NT2/D1 (cell line): ENCODE measurements around the gene VEPH1.
A peak's percentile ranks its signal among the peaks of the same experiment; 100 is the strongest.

Experiments used
- DNase-seq: peaks from one replicate; pipeline ENCODE4 v3.0.0-alpha.2; 2011; ENCODE audit warnings: low read depth, low spot score
- H3K27me3 ChIP-seq: 2 replicates; pipeline ENCODE4 v1.6.0; 2011; ENCODE audit warnings: mild to moderate bottlenecking; ENCODE audit not compliant: insufficient read length, insufficient read depth
- H3K36me3 ChIP-seq: 2 replicates; pipeline ENCODE4 v1.6.1; 2011; ENCODE audit warnings: mild to moderate bottlenecking, low read length, mixed read lengths; ENCODE audit not compliant: insufficient read depth, insufficient read length
- H3K4me1 ChIP-seq: 2 replicates; pipeline ENCODE4 v1.5.1; 2011; ENCODE audit not compliant: insufficient read depth, insufficient read length
- H3K4me3 ChIP-seq: 2 replicates; pipeline ENCODE4 v1.5.1; 2011; ENCODE audit warnings: low read depth; ENCODE audit not compliant: insufficient read length
- H3K9ac ChIP-seq: 2 replicates; pipeline ENCODE4 v1.6.0; 2011; ENCODE audit warnings: low read depth; ENCODE audit not compliant: insufficient read length
- H3K9me3 ChIP-seq: 2 replicates; pipeline ENCODE4 v1.5.1; 2011; ENCODE audit warnings: mild to moderate bottlenecking, low read length; ENCODE audit not compliant: insufficient read depth
- SUZ12 ChIP-seq: IDR thresholded peaks from 2 replicates; pipeline ENCODE4 v1.6.1; 2011; ENCODE audit not compliant: insufficient read length, insufficient read depth; ENCODE audit errors: extremely low read depth
- YY1 ChIP-seq: IDR thresholded peaks from 2 replicates; pipeline ENCODE4 v1.6.1; 2011; ENCODE audit not compliant: insufficient read length, insufficient read depth
- ZNF274 ChIP-seq: IDR thresholded peaks from 2 replicates; pipeline ENCODE4 v1.6.1; 2011; ENCODE audit warnings: mild to moderate bottlenecking, low read depth, low read length

Gene VEPH1

GRCh38 chr3:157274644-157275137, 228.5 kb downstream of the VEPH1 start:
- Histone ChIP-seq H3K36me3 (no peaks in the 10 kb centered on the region), H3K4me3 (no peak overlapping the region), H3K27me3 (no peaks in the 10 kb centered on the region), H3K9ac (no peak overlapping the region), H3K9me3 (no peaks in the 10 kb centered on the region), H3K4me1 (no peaks in the 10 kb centered on the region)
- TF ChIP-seq YY1 (no peak), SUZ12 (no peak), ZNF274 (no peak)
- peak; percentile 49 for DNase-seq

- H3K27me3 ChIP-seq: no peaks in the 10 kb centered on the region
- no peaks in the 10 kb centered on the region for H3K9me3 ChIP-seq
- no peaks in the 10 kb centered on the region for H3K4me1 ChIP-seq
- no peak overlapping the region for H3K4me3 ChIP-seq
- H3K36me3 ChIP-seq: no peaks in the 10 kb centered on the region
- TF ChIP-seq SUZ12: no peak
- TF ChIP-seq ZNF274: no peak
- TF ChIP-seq YY1: no peak
- no peak overlapping the region for H3K9ac ChIP-seq
- no peak for DNase-seq
Observed at GRCh38 chr3:157271283-157271882, 231.8 kb downstream of the VEPH1 start.

- no peaks in the 10 kb centered on the region for H3K27me3 ChIP-seq
- H3K9ac ChIP-seq: no peak overlapping the region
- DNase-seq: no peak
- no peaks in the 10 kb centered on the region for H3K36me3 ChIP-seq
- no peaks in the 10 kb centered on the region for H3K9me3 ChIP-seq
- no peak for TF ChIP-seq ZNF274
- no peak for TF ChIP-seq SUZ12
- TF ChIP-seq YY1: no peak
- no peaks in the 10 kb centered on the region for H3K4me1 ChIP-seq
- no peak overlapping the region for H3K4me3 ChIP-seq
Observed at GRCh38 chr3:157268026-157268425, 235.2 kb downstream of the VEPH1 start.

- Histone ChIP-seq H3K9ac (no peak overlapping the region), H3K4me3 (no peak overlapping the region), H3K9me3 (no peaks in the 10 kb centered on the region), H3K36me3 (no peaks in the 10 kb centered on the region), H3K4me1 (no peaks in the 10 kb centered on the region), H3K27me3 (no peaks in the 10 kb centered on the region)
- TF ChIP-seq ZNF274 (no peak), YY1 (no peak)
- DNase-seq: no peak
Observed at GRCh38 chr3:157265931-157266330, 237.3 kb downstream of the VEPH1 start.

GRCh38 chr3:157263027-157263426, 240.2 kb downstream of the VEPH1 start:
- H3K27me3 ChIP-seq: no peaks in the 10 kb centered on the region
- DNase-seq: no peak
- H3K9me3 ChIP-seq: no peaks in the 10 kb centered on the region
- no peaks in the 10 kb centered on the region for H3K36me3 ChIP-seq
- no peak overlapping the region for H3K4me3 ChIP-seq
- H3K4me1 ChIP-seq: no peaks in the 10 kb centered on the region
- H3K9ac ChIP-seq: no peak overlapping the region
- no peak for TF ChIP-seq ZNF274
- TF ChIP-seq YY1: no peak
- TF ChIP-seq SUZ12: no peak

GRCh38 chr3:157261000-157261399, 242.2 kb downstream of the VEPH1 start:
- Histone ChIP-seq H3K9ac (no peak overlapping the region), H3K4me1 (no peaks in the 10 kb centered on the region), H3K36me3 (no peaks in the 10 kb centered on the region), H3K27me3 (no peaks in the 10 kb centered on the region), H3K9me3 (no peaks in the 10 kb centered on the region), H3K4me3 (no peak overlapping the region)
- no peak for TF ChIP-seq ZNF274
- no peak for TF ChIP-seq SUZ12
- no peak for TF ChIP-seq YY1
- no peak for DNase-seq

- Histone ChIP-seq H3K36me3 (no peaks in the 10 kb centered on the region), H3K9me3 (no peaks in the 10 kb centered on the region), H3K27me3 (no peaks in the 10 kb centered on the region), H3K9ac (no peak overlapping the region), H3K4me3 (no peak overlapping the region), H3K4me1 (no peaks in the 10 kb centered on the region)
- DNase-seq: no peak
- TF ChIP-seq YY1 (no peak), SUZ12 (no peak), ZNF274 (no peak)
Observed at GRCh38 chr3:157259825-157260224, 243.4 kb downstream of the VEPH1 start.

GRCh38 chr3:157257101-157257500, 246.1 kb downstream of the VEPH1 start:
- TF ChIP-seq ZNF274 (no peak), SUZ12 (no peak), YY1 (no peak)
- no peak for DNase-seq
- Histone ChIP-seq H3K27me3 (no peaks in the 10 kb centered on the region), H3K4me3 (no peak overlapping the region), H3K9me3 (no peaks in the 10 kb centered on the region), H3K36me3 (no peaks in the 10 kb centered on the region), H3K4me1 (no peaks in the 10 kb centered on the region), H3K9ac (no peak overlapping the region)
